ENCODE results near the gene MAGOH.

DNA sequence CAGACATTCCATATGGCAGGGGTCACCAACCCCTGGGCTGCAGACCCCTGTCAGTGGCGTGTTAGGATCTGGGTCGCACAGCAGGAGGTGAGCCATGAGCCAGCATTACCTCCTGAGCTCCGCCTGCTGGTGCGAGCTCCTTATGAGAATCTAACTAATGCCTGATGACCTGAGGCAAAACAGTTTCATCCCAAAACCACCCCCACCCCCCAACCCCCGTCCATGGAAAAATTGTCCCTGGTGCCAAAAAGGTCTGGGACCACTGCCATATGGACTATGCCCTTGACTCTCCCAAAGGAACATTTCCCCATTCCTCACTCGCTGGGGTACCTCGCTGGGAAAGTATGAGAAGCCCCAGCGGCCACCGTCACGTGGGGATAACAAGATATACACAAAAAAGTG lies 48.1 kb downstream of the MAGOH start:
- TF ChIP-seq, protein P1, sequence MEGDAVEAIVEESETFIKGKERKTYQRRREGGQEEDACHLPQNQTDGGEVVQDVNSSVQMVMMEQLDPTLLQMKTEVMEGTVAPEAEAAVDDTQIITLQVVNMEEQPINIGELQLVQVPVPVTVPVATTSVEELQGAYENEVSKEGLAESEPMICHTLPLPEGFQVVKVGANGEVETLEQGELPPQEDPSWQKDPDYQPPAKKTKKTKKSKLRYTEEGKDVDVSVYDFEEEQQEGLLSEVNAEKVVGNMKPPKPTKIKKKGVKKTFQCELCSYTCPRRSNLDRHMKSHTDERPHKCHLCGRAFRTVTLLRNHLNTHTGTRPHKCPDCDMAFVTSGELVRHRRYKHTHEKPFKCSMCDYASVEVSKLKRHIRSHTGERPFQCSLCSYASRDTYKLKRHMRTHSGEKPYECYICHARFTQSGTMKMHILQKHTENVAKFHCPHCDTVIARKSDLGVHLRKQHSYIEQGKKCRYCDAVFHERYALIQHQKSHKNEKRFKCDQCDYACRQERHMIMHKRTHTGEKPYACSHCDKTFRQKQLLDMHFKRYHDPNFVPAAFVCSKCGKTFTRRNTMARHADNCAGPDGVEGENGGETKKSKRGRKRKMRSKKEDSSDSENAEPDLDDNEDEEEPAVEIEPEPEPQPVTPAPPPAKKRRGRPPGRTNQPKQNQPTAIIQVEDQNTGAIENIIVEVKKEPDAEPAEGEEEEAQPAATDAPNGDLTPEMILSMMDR (IDR thresholded peaks at IDR 0.05; ENCODE audit: poor library complexity, severe bottlenecking): no peak
- no peak for TF ChIP-seq EZH2 (IDR thresholded peaks at IDR 0.05; ENCODE audit: borderline replicate concordance, insufficient read depth, low read length, poor library complexity, severe bottlenecking)
- TF ChIP-seq POLR2AphosphoS5 (IDR thresholded peaks at IDR 0.05): no peak
- TF ChIP-seq RAD21 (conservative IDR thresholded peaks at IDR 0.05): no peak
- TF ChIP-seq TAF1 (IDR thresholded peaks at IDR 0.05; ENCODE audit: low read depth): no peak
- no peak for TF ChIP-seq EP300 (conservative IDR thresholded peaks at IDR 0.05; ENCODE audit: poor library complexity, severe bottlenecking)
- no peak for TF ChIP-seq SMC3 (conservative IDR thresholded peaks at IDR 0.05; ENCODE audit: poor library complexity)
- TF ChIP-seq, protein P2, sequence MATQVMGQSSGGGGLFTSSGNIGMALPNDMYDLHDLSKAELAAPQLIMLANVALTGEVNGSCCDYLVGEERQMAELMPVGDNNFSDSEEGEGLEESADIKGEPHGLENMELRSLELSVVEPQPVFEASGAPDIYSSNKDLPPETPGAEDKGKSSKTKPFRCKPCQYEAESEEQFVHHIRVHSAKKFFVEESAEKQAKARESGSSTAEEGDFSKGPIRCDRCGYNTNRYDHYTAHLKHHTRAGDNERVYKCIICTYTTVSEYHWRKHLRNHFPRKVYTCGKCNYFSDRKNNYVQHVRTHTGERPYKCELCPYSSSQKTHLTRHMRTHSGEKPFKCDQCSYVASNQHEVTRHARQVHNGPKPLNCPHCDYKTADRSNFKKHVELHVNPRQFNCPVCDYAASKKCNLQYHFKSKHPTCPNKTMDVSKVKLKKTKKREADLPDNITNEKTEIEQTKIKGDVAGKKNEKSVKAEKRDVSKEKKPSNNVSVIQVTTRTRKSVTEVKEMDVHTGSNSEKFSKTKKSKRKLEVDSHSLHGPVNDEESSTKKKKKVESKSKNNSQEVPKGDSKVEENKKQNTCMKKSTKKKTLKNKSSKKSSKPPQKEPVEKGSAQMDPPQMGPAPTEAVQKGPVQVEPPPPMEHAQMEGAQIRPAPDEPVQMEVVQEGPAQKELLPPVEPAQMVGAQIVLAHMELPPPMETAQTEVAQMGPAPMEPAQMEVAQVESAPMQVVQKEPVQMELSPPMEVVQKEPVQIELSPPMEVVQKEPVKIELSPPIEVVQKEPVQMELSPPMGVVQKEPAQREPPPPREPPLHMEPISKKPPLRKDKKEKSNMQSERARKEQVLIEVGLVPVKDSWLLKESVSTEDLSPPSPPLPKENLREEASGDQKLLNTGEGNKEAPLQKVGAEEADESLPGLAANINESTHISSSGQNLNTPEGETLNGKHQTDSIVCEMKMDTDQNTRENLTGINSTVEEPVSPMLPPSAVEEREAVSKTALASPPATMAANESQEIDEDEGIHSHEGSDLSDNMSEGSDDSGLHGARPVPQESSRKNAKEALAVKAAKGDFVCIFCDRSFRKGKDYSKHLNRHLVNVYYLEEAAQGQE (IDR thresholded peaks at IDR 0.05; ENCODE audit: borderline replicate concordance): no peak
- no peak for TF ChIP-seq MXI1 (conservative IDR thresholded peaks at IDR 0.05; ENCODE audit: poor library complexity, severe bottlenecking)
